Loucy (cell line): ENCODE measurements around the gene CST5.

Experiments used
- H2AFZ ChIP-seq: fragments of 200-600 bp; sonication (generic); 2 replicates; pipeline ENCODE4 v1.6.0; 2016; ENCODE audit warnings: antibody characterized with exemption, mild to moderate bottlenecking, low read length, moderate library complexity
- H3F3A ChIP-seq: fragments of 200-600 bp; 2 replicates; pipeline ENCODE4 v1.6.0; 2016; ENCODE audit warnings: antibody characterized with exemption, low read depth, mild to moderate bottlenecking
- H3K27me3 ChIP-seq: fragments of 200-600 bp; sonication (generic); 2 replicates; pipeline ENCODE4 v1.6.1; 2014; ENCODE audit warnings: low read length, mild to moderate bottlenecking; ENCODE audit not compliant: insufficient read depth, poor library complexity, severe bottlenecking
- H3K36me3 ChIP-seq: fragments of 200-600 bp; sonication (generic); 2 replicates; pipeline ENCODE4 v1.6.1; 2016; ENCODE audit warnings: low read length; ENCODE audit not compliant: insufficient read depth
- H3K4me1 ChIP-seq: fragments of 200-600 bp; sonication (generic); 2 replicates; pipeline ENCODE4 v1.5.1; 2014; ENCODE audit warnings: low read length, mild to moderate bottlenecking; ENCODE audit not compliant: insufficient read depth, poor library complexity, severe bottlenecking
- H3K4me2 ChIP-seq: fragments of 200-600 bp; sonication (generic); 2 replicates; pipeline ENCODE4 v1.6.0; 2014; ENCODE audit warnings: antibody characterized with exemption, low read length, low read depth, mild to moderate bottlenecking; ENCODE audit not compliant: poor library complexity, severe bottlenecking
- H3K4me3 ChIP-seq: fragments of 200-600 bp; sonication (generic); 2 replicates; pipeline ENCODE4 v1.5.1; 2014; ENCODE audit warnings: low read length, mild to moderate bottlenecking, mixed read lengths; ENCODE audit not compliant: poor library complexity, severe bottlenecking
- H3K79me2 ChIP-seq: fragments of 200-600 bp; sonication (generic); 2 replicates; pipeline ENCODE4 v1.6.1; 2014; ENCODE audit warnings: low read length; ENCODE audit not compliant: insufficient read depth
- H3K9ac ChIP-seq: fragments of 200-600 bp; sonication (generic); 2 replicates; pipeline ENCODE4 v1.6.0; 2014; ENCODE audit warnings: mild to moderate bottlenecking, low read depth, low read length, moderate library complexity; ENCODE audit not compliant: poor library complexity, severe bottlenecking
- H3K9me2 ChIP-seq: fragments of 200-600 bp; sonication (generic); replicated peaks from 2 replicates; pipeline ENCODE4 v1.6.1; 2016; ENCODE audit warnings: low read depth, low read length, mixed read lengths
- H3K9me3 ChIP-seq: fragments of 200-600 bp; sonication (generic); 2 replicates; pipeline ENCODE4 v1.6.1; 2014; ENCODE audit warnings: mild to moderate bottlenecking, antibody characterized with exemption, low read length, low read depth; ENCODE audit not compliant: insufficient read depth
- H4K20me1 ChIP-seq: fragments of 200-600 bp; sonication (generic); 2 replicates; pipeline ENCODE4 v1.6.0; 2014; ENCODE audit warnings: antibody characterized with exemption, low read length, mild to moderate bottlenecking; ENCODE audit not compliant: insufficient read depth, poor library complexity, severe bottlenecking
- CTCF ChIP-seq: fragments of 200-600 bp; sonication (generic); conservative IDR thresholded peaks from 2 replicates; pipeline ENCODE4 v1.5.1; 2014; ENCODE audit warnings: mild to moderate bottlenecking, antibody characterized with exemption, low read length
- EZH2phosphoT487 ChIP-seq: fragments of 200-600 bp; IDR thresholded peaks from 2 replicates; pipeline ENCODE4 v1.6.1; 2018; ENCODE audit warnings: antibody characterized with exemption, mild to moderate bottlenecking, moderate library complexity, borderline replicate concordance

CST5 gene

GRCh38 chr20:23875606-23876237 is 3.8 kb downstream of the CST5 start:
- Histone ChIP-seq H3K9me2 (no peaks in the 10 kb centered on the region), H3K79me2 (no peaks in the 10 kb centered on the region), H3K36me3 (no peaks in the 10 kb centered on the region), H4K20me1 (no peaks in the 10 kb centered on the region), H2AFZ (no peak overlapping the region), H3K4me2 (no peak overlapping the region), H3K9me3 (no peaks in the 10 kb centered on the region), H3K27me3 (no peaks in the 10 kb centered on the region), H3K4me1 (peaks cover 30% of the 10 kb centered on the region), H3K4me3 (no peak overlapping the region), H3F3A (no peaks in the 10 kb centered on the region), H3K9ac (no peak overlapping the region)
- TF ChIP-seq EZH2phosphoT487 (no peak), CTCF (no peak)

- Histone ChIP-seq H3K4me3 (no peak overlapping the region), H3K36me3 (no peaks in the 10 kb centered on the region), H3K79me2 (no peaks in the 10 kb centered on the region), H4K20me1 (no peaks in the 10 kb centered on the region), H2AFZ (peak overlapping the region; percentile 72), H3K4me2 (peak overlapping the region; percentile 14), H3F3A (no peaks in the 10 kb centered on the region), H3K27me3 (no peaks in the 10 kb centered on the region), H3K9me3 (no peaks in the 10 kb centered on the region), H3K9me2 (no peaks in the 10 kb centered on the region), H3K4me1 (peaks cover 30% of the 10 kb centered on the region), H3K9ac (peak overlapping the region; percentile 4)
- TF ChIP-seq CTCF, result no peak
- no peak for TF ChIP-seq EZH2phosphoT487
Observed at GRCh38 chr20:23874747-23875146, 4.8 kb downstream of the CST5 start.

GRCh38 chr20:23873370-23874015 is 6.1 kb downstream of the CST5 start:
- H3K27me3 ChIP-seq, result no peaks in the 10 kb centered on the region
- no peaks in the 10 kb centered on the region for H3K79me2 ChIP-seq
- H3K4me2 ChIP-seq, result peak overlapping the region; percentile 14
- no peaks in the 10 kb centered on the region for H3K9me2 ChIP-seq
- H2AFZ ChIP-seq, result no peak overlapping the region
- no peaks in the 10 kb centered on the region for H3F3A ChIP-seq
- no peaks in the 10 kb centered on the region for H4K20me1 ChIP-seq
- no peaks in the 10 kb centered on the region for H3K9me3 ChIP-seq
- peak overlapping the region; percentile 28 for H3K4me3 ChIP-seq
- peaks cover 30% of the 10 kb centered on the region for H3K4me1 ChIP-seq
- H3K9ac ChIP-seq, result peak overlapping the region; percentile 4
- TF ChIP-seq EZH2phosphoT487 (no peak), CTCF (no peak)
- H3K36me3 ChIP-seq, result no peaks in the 10 kb centered on the region
